Left ventricle myocardium inferior (tissue), 1 donor: ENCODE results near the gene SYMPK. TPM values are rescaled to one million over a fixed set of nuclear protein-coding genes. Genes with fewer than 3 reads are reported as not detected.

Source experiments
- DNase-seq: peaks from one replicate; pipeline ENCODE4 v3.0.0-alpha.2; 2020
- H3K27ac ChIP-seq: fragments of 200-600 bp; replicated peaks from 2 replicates; pipeline ENCODE4 v1.8.0; 2021
- H3K27me3 ChIP-seq: fragments of 200-600 bp; 2 replicates; pipeline ENCODE4 v1.8.0; 2021; ENCODE audit warnings: low read depth
- H3K36me3 ChIP-seq: fragments of 200-600 bp; 2 replicates; pipeline ENCODE4 v1.8.0; 2021
- H3K4me1 ChIP-seq: fragments of 200-600 bp; 2 replicates; pipeline ENCODE4 v1.8.0; 2021
- H3K4me3 ChIP-seq: fragments of 200-600 bp; 2 replicates; pipeline ENCODE4 v1.8.0; 2021; ENCODE audit warnings: mild to moderate bottlenecking, moderate library complexity
- H3K9me3 ChIP-seq: fragments of 200-600 bp; replicated peaks from 2 replicates; pipeline ENCODE4 v1.8.0; 2021
- intact Hi-C: fragments of 100-400 bp; cut with micrococcal nuclease; formaldehyde crosslinking; loops from one replicate; pipeline ENCODE4 v1.11.0; 2022
- total RNA-seq: library from RNA; stranded (reverse); fragmentation: NEBNext Ultra II Directional; extraction: Animal tissue kit (Norgen Biotek cat#: 25700); gene quantifications from one replicate; pipeline ENCODE4 v1.2.1, GENCODE V29; 2021
- TF ChIP-seq, protein P1 (sequence below): fragments of 200-600 bp; IDR thresholded peaks from 2 replicates; pipeline ENCODE4 v1.8.0; 2021; ENCODE audit warnings: antibody characterized with exemption, mild to moderate bottlenecking, borderline replicate concordance
- donor health status: DM: no; HTN: yes; CAD: no; lungs with severe emphysema.

SYMPK gene
- total RNA-seq, 1 donor from 2014 or later = 35.9 TPM

DNA sequence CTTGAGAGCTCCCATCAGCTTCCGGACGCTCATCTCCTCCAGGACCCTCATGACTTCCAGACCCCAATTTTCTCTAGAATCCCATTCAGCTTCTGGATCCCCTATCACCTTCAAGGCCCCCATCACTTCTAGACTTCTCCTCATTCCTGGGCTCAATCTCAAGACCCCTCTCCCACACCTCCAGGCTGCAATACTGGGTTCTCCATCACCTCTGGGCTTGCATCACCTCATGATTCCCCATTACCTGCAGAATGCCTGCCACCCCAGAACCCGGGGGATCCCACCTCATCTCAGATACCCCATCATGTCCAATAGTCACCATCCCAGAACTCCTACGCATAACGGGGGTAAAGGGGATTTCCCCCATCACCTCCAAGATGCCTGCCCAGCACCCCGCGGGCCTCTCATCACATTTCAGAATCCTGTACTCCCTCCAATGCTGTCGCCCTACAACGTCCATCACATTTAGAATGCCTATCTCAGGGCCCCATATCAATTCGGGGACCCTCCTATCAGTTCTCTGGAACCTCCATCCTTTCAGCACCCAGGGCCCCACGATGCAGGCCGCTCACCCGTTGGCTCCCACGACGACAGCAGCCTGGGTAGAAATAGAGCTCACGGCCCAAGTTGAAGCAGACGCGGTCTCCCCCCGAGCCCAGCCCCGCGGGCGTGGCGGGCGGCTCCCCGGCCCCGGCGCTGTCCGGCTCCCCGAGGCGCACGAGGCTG is 71.0 kb downstream of the SYMPK start:
- Histone ChIP-seq H3K27ac (peak overlapping the region; percentile 92), H3K36me3 (peaks cover 34% of the 10 kb centered on the region), H3K4me3 (peak overlapping the region; percentile 80), H3K27me3 (no peaks in the 10 kb centered on the region), H3K4me1 (peaks cover 49% of the 10 kb centered on the region), H3K9me3 (no peaks in the 10 kb centered on the region)
- intact Hi-C loops = no loop called here
- TF ChIP-seq, protein P1, sequence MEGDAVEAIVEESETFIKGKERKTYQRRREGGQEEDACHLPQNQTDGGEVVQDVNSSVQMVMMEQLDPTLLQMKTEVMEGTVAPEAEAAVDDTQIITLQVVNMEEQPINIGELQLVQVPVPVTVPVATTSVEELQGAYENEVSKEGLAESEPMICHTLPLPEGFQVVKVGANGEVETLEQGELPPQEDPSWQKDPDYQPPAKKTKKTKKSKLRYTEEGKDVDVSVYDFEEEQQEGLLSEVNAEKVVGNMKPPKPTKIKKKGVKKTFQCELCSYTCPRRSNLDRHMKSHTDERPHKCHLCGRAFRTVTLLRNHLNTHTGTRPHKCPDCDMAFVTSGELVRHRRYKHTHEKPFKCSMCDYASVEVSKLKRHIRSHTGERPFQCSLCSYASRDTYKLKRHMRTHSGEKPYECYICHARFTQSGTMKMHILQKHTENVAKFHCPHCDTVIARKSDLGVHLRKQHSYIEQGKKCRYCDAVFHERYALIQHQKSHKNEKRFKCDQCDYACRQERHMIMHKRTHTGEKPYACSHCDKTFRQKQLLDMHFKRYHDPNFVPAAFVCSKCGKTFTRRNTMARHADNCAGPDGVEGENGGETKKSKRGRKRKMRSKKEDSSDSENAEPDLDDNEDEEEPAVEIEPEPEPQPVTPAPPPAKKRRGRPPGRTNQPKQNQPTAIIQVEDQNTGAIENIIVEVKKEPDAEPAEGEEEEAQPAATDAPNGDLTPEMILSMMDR = no peak
- no peak for DNase-seq

DNA sequence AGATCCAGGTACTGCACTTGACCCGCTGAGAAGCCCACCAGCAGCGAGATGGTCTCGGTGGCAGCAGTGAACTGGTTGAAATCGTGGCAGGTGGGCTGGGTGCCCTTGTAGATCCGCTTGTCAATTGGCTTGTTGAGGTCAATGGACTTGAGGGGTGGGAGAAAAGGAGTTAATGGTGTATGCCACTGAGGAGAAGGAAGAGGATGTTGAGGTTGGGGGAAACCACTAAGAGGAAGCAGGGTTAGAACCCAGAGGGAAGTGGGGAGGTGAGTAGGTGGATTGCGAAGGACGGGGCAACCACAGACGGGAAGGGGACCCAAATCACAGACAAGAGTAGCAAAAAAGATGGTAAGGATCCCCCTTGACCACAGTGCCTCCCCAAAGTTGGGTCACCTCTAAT is 72.0 kb downstream of the SYMPK start:
- H3K9me3 ChIP-seq = no peaks in the 10 kb centered on the region
- H3K27ac ChIP-seq = no peak overlapping the region
- peak overlapping the region; percentile 80 for H3K4me3 ChIP-seq
- H3K27me3 ChIP-seq = no peaks in the 10 kb centered on the region
- TF ChIP-seq, protein P1 = no peak
- peaks cover 44% of the 10 kb centered on the region for H3K36me3 ChIP-seq
- H3K4me1 ChIP-seq = peaks cover 57% of the 10 kb centered on the region
- DNase-seq = no peak
- intact Hi-C loops = no loop called here

DNA sequence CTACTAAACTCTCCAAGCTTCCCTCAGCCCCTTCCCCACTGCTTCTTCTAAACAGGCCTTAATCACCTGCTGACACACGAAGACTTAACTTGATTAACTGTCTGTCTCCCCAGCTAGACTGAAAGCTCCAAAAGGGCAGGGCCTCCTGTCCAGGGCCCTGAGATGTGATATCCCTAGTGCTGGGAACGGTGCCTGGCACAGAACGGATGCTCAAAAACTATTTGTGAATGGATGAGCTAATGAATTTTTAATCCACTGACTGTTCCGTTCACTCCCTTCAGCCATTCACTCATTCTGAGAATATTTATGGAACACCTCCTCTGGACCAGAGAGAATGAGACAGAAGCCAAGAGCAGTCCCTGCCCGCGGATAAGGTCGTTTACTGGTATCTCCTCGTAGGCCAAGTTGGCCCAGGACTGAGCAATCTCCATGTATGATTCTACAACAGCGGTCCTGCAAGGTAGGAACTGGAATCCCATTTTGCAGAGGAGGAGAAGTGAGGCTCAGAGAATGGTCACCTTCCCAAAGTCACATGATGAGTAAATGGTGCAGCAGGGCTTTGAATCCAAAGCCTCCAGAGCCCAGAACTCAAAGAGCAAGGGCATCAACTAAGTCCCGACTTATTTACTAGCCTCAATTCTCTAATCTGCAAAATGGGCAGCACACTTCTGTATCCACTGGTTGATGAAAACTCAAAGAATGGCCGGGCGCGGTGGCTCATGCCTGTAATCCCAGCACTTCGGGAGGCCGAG is 73.7 kb downstream of the SYMPK start:
- Histone ChIP-seq H3K4me1 (peaks cover 75% of the 10 kb centered on the region), H3K27ac (peak overlapping the region; percentile 55), H3K4me3 (no peak overlapping the region), H3K27me3 (no peaks in the 10 kb centered on the region), H3K9me3 (no peaks in the 10 kb centered on the region), H3K36me3 (peaks cover 51% of the 10 kb centered on the region)
- intact Hi-C loops = no loop called here
- TF ChIP-seq, protein P1 = no peak
- no peak for DNase-seq

DNA sequence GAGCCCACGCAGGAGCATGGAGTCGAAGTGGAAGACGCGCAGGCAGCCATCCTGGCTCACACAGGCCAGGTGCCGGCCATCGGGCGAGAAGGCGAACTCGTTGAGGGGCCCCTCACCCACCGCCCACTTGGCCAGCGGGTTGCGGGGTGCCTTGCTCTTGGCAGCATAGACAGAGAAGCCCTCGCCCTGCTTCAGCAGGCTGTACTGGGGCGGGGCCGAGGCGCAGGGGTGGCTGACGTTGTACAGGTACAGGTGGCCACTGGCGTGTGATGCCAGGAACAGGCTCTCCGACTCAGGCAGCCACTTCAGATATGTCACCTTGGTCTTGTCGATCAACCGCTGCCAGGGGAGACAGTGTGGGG is 76.4 kb downstream of the SYMPK start:
- H3K9me3 ChIP-seq = no peaks in the 10 kb centered on the region
- H3K27ac ChIP-seq = peak overlapping the region; percentile 94
- intact Hi-C loops = no loop called here
- no peak for DNase-seq
- TF ChIP-seq, protein P1 = no peak
- peaks cover 51% of the 10 kb centered on the region for H3K36me3 ChIP-seq
- no peaks in the 10 kb centered on the region for H3K27me3 ChIP-seq
- H3K4me3 ChIP-seq = no peak overlapping the region
- H3K4me1 ChIP-seq = peaks cover 86% of the 10 kb centered on the region

DNA sequence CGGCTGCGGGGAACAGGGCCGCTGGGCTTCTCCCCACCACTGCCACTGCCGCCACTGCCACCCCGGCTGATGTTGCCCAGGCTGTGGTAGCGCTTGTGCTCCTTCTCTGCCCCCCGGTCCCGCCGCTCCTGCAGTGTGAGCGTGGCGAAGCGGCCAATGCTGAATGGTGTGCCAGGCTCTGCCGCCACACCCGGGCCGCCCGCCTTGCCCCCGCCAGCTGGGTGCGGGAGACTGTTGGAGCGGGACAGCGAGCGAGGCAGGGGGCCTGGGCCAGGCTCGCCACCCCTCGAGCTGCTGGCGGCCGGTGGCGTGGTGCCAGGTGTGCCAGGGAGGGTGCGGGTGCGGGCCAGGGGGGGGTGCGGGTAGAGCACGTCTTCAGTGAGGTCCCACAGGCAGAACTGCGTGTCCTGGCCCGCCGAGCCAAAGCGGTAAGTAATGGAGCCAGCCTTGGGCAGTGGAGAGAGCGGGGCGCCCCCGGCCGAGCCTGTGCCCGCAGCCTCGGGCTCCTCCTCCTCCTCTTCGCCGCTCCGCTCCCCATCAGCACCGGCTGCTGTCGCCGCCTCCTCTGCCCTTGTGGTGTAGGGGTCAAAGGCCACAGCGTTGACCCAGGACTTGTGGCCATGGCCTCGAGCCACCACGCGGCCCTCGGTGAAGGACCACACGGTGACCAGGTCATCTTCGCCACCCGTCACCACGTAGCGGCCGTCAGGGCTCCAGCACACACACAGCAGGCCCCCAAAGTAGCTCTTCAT is 77.0 kb downstream of the SYMPK start:
- H3K27me3 ChIP-seq = no peaks in the 10 kb centered on the region
- TF ChIP-seq, protein P1 = no peak
- H3K9me3 ChIP-seq = no peaks in the 10 kb centered on the region
- H3K27ac ChIP-seq = peak overlapping the region; percentile 94
- peaks cover 51% of the 10 kb centered on the region for H3K36me3 ChIP-seq
- H3K4me1 ChIP-seq = peaks cover 86% of the 10 kb centered on the region
- no peak for DNase-seq
- H3K4me3 ChIP-seq = no peak overlapping the region
- intact Hi-C loops = no loop called here
